GM12878 (cell line): ENCODE results near the gene DNMBP. TPM values are rescaled to one million over a fixed set of nuclear protein-coding genes. Genes with fewer than 3 reads are reported as not detected.

Source experiments
- ATAC-seq: fragments of 200-7000 bp; cut with Tn5 transposase; 3 replicates; pipeline ENCODE4 v1.9.1; 2020; ENCODE audit warnings: mild to moderate bottlenecking, moderate library complexity
- BruUV-seq: library from RNA; stranded (reverse); fragments of 400-500 nt; replicated peaks from 2 replicates; lab custom pipeline; 2021; lab: Mats Ljungman, UMichigan
- CTCF ChIA-PET: fragments of 300-600 bp; sonication (Branson Sonifier 250); formaldehyde crosslinking; extraction: SDS; loops from one replicate; lab custom pipeline; 2021; ENCODE audit warnings: inconsistent platforms; lab: Yijun Ruan, JAX
- POLR2A ChIA-PET: fragments of 350-600 bp; formaldehyde crosslinking; extraction: SDS; loops from one replicate; lab custom pipeline; 2021; ENCODE audit warnings: inconsistent platforms; lab: Charles Lee
- RAD21 ChIA-PET: fragments of 300-600 bp; sonication (Branson Sonifier 250); formaldehyde crosslinking; loops from one replicate; lab custom pipeline; 2023; ENCODE audit warnings: antibody characterized with exemption; ENCODE audit not compliant: unreplicated experiment; lab: Charles Lee
- SMC1A ChIA-PET: fragments of 300-600 bp; sonication (Branson Sonifier 250); formaldehyde crosslinking; loops from one replicate; lab custom pipeline; 2023; ENCODE audit not compliant: unreplicated experiment, uncharacterized antibody; lab: Charles Lee
- DNase-seq: peaks from one replicate; pipeline ENCODE4 v3.0.0-alpha.2; 2011; ENCODE audit warnings: low read depth, low spot score
- FAIRE-seq: peaks from 3 replicates; lab custom pipeline; 2011; peaks lifted over from hg19 to GRCh38; lab: Jason Lieb, UNC
- H2AFZ ChIP-seq: 2 replicates; pipeline ENCODE4 v1.6.0; 2011; ENCODE audit warnings: low read depth, low read length, control low read depth; ENCODE audit not compliant: control insufficient read depth
- H3K27ac ChIP-seq: 2 replicates; pipeline ENCODE4 v1.5.1; 2011; ENCODE audit warnings: control low read depth; ENCODE audit not compliant: control insufficient read depth, insufficient read depth
- H3K27me3 ChIP-seq, 2 experiments: replicated peaks in 1 of 2; 2 replicates each; pipeline versions ENCODE4 v1.6.0 to v1.6.1; 2011; ENCODE audit warnings: low read length in 1 of 2; ENCODE audit not compliant: control insufficient read depth in 2 of 2, insufficient read depth in 2 of 2
- H3K36me3 ChIP-seq, 2 experiments: 2 replicates each; pipeline ENCODE4 v1.5.1; 2011; ENCODE audit warnings: low read length in 1 of 2; ENCODE audit not compliant: control insufficient read depth in 2 of 2, insufficient read depth in 2 of 2
- H3K4me1 ChIP-seq: 2 replicates; pipeline ENCODE4 v1.6.1; 2011; ENCODE audit warnings: mild to moderate bottlenecking, low read length, moderate library complexity, mixed read lengths; ENCODE audit not compliant: control insufficient read depth, insufficient read depth
- H3K4me2 ChIP-seq: 2 replicates; pipeline ENCODE4 v1.6.0; 2011; ENCODE audit warnings: control low read depth; ENCODE audit not compliant: control insufficient read depth, insufficient read depth
- H3K4me3 ChIP-seq: fragments of 200-600 bp; sonication (generic); 2 replicates; pipeline ENCODE4 v1.5.1; 2016
- H3K79me2 ChIP-seq: 2 replicates; pipeline ENCODE4 v1.6.0; 2011; ENCODE audit warnings: low read length; ENCODE audit not compliant: control insufficient read depth, insufficient read depth
- H3K9ac ChIP-seq: 2 replicates; pipeline ENCODE4 v1.8.0; 2011; ENCODE audit warnings: low read length, control low read depth, mixed read lengths; ENCODE audit not compliant: control insufficient read depth, insufficient read depth
- H3K9me3 ChIP-seq: replicated peaks from 3 replicates; pipeline ENCODE4 v1.5.1; 2011; ENCODE audit warnings: mild to moderate bottlenecking, low read length; ENCODE audit not compliant: control insufficient read depth, insufficient read depth
- H4K20me1 ChIP-seq: 2 replicates; pipeline ENCODE4 v1.6.0; 2011; ENCODE audit not compliant: control insufficient read depth, insufficient read depth
- ASH2L ChIP-seq: fragments of 300-600, 200-600 bp; sonication (generic); IDR thresholded peaks from 2 replicates; pipeline ENCODE4 v1.6.1; 2017; ENCODE audit warnings: low read depth, mild to moderate bottlenecking, borderline replicate concordance
- CTCF ChIP-seq, 3 experiments: IDR thresholded peaks in 2 of 3; conservative IDR thresholded peaks in 1 of 3; 2 replicates each; pipeline ENCODE4 v1.5.1; 2011; ENCODE audit warnings: low read depth in 3 of 3, low read length in 3 of 3, mild to moderate bottlenecking in 3 of 3, control low read depth in 2 of 3, moderate library complexity in 2 of 3, inconsistent platforms in 1 of 3, mixed read lengths in 1 of 3; ENCODE audit not compliant: control insufficient read depth in 2 of 3, insufficient read depth in 1 of 3; ENCODE audit errors: extremely low read depth in 1 of 3
- ETV6 ChIP-seq, 2 experiments: fragments of 450-650 bp in 1 of 2; IDR thresholded peaks in 1 of 2; conservative IDR thresholded peaks in 1 of 2; 2 replicates each; pipeline ENCODE4 v1.6.1; 2014; ENCODE audit warnings: antibody characterized with exemption in 1 of 2, borderline replicate concordance in 1 of 2, low read depth in 1 of 2, mild to moderate bottlenecking in 1 of 2, moderate library complexity in 1 of 2
- NBN ChIP-seq: fragments of 450-650 bp; IDR thresholded peaks from 2 replicates; pipeline ENCODE4 v1.6.1; 2016
- TAF1 ChIP-seq: IDR thresholded peaks from 2 replicates; pipeline ENCODE4 v1.6.1; 2011; ENCODE audit warnings: mild to moderate bottlenecking, low read depth, low read length, borderline replicate concordance
- TCF12 ChIP-seq: IDR thresholded peaks from 2 replicates; pipeline ENCODE4 v1.6.1; 2011; ENCODE audit warnings: low read depth, mild to moderate bottlenecking, low read length
- TCF3 ChIP-seq: IDR thresholded peaks from 2 replicates; pipeline ENCODE4 v1.6.1; 2012; ENCODE audit warnings: low read depth, mild to moderate bottlenecking, low read length, borderline replicate concordance; ENCODE audit not compliant: insufficient read depth
- ZNF384 ChIP-seq: IDR thresholded peaks from 2 replicates; pipeline ENCODE4 v1.6.1; 2012; ENCODE audit warnings: low read depth, mild to moderate bottlenecking, low read length, improper control_type of control experiment, borderline replicate concordance
- ZNF687 ChIP-seq: fragments of 450-650 bp; IDR thresholded peaks from 2 replicates; pipeline ENCODE4 v1.6.1; 2017; ENCODE audit warnings: mild to moderate bottlenecking, moderate library complexity
- WGBS: methylation state at CpG from one replicate; pipeline ENCODE4 v1.1.6; 2016; ENCODE audit warnings: low lambda C conversion rate; ENCODE audit not compliant: insufficient replicate concordance, insufficient coverage; ENCODE audit errors: missing lambda C conversion rate; 5-methylcytosine and 5-hydroxymethylcytosine counted together
- in situ Hi-C: fragments of 300-500 bp; cut with MboI; formaldehyde crosslinking; loops from 9 replicates; pipeline ENCODE4 v1.14.3; 2018; ENCODE audit warnings: mixed read lengths
- intact Hi-C: fragments of 100-400 bp; cut with micrococcal nuclease; formaldehyde crosslinking; loops from one replicate; pipeline ENCODE4 v1.14.2; 2022; ENCODE audit not compliant: unreplicated experiment
- polyA plus RNA-seq, 11 experiments: library from polyadenylated mRNA; depleted of rRNA in 4 of 11; unstranded in 6 of 11; stranded (reverse) in 5 of 11; fragments of >200 nt; fragmentation: Nextera tagmentation in 4 of 11; fragmentation: Illumina TruSeq in 1 of 11; extraction: Ambion mirVana in 4 of 11; extraction: Trizol in 1 of 11; gene quantifications; 1 replicate in 1 of 11; 2 replicates in 10 of 11; pipeline versions ENCODE4 v1.2.1 to v1.2.3, GENCODE V29; 2011 to 2016; ENCODE audit warnings: inconsistent platforms in 2 of 11, missing spikeins in 2 of 11, low read depth in 1 of 11
- total RNA-seq, 4 experiments: library from RNA; depleted of rRNA in 3 of 4; stranded (reverse); fragments of >200 nt in 3 of 4; fragmentation: Illumina TruSeq in 1 of 4; extraction: Trizol in 1 of 4; gene quantifications; 2 replicates each; pipeline versions ENCODE4 v1.2.1 to v1.2.3, GENCODE V29; 2013 to 2021
- TF ChIP-seq, protein P1 (sequence below): fragments of 450-650 bp; IDR thresholded peaks from 2 replicates; pipeline ENCODE4 v1.6.1; 2016; ENCODE audit warnings: mild to moderate bottlenecking
- TF ChIP-seq, protein P2 (sequence below): IDR thresholded peaks from 2 replicates; pipeline ENCODE4 v1.6.1; 2011; ENCODE audit warnings: low read depth, mild to moderate bottlenecking, low read length, moderate library complexity, borderline replicate concordance; ENCODE audit errors: extremely low read depth

Gene DNMBP
- total and polyA plus RNA-seq, 10 of the 15 experiments (the other 5 are each of a cell fraction or from before 2014, with no cell fraction given), result 7.1 to 45.0 (median 22.0) TPM

DNA sequence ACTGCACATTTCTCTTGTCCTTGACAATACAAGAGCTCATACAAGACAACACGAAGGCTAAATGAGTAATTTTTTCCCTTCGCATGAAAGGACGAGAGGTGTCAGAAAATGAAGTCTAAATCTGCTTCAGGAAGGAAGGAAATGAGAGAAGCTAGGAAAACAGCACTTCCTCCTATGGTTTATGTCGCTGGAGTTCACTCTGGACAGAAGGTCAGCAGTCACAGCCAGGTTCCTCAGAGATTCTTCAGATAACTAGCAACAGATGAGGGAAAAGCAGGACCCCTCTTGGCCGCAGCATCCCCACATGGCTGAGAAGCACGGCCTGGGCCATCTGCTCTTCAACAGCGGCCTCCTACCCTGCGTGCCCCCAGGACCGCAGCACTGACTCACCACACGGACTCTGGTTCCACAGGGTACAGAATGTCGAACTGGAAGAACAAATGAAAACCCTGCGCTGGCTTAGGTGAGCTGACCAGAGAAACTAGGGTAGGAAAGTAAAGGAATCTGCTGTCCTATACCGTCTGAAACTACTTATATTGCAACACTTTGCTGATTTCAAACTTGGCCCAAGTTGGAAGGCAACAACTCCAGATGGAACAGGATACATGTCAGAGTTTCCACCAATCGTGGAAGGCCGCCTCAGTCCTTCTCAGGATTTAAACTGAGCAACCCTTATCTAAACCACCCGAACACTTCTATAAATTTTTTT, 26.3 kb downstream of the DNMBP start (continued):
- TF ChIP-seq, protein P1, sequence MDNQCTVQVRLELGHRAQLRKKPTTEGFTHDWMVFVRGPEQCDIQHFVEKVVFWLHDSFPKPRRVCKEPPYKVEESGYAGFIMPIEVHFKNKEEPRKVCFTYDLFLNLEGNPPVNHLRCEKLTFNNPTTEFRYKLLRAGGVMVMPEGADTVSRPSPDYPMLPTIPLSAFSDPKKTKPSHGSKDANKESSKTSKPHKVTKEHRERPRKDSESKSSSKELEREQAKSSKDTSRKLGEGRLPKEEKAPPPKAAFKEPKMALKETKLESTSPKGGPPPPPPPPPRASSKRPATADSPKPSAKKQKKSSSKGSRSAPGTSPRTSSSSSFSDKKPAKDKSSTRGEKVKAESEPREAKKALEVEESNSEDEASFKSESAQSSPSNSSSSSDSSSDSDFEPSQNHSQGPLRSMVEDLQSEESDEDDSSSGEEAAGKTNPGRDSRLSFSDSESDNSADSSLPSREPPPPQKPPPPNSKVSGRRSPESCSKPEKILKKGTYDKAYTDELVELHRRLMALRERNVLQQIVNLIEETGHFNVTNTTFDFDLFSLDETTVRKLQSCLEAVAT, result peak; percentile 60; the same call in 1 of the 2 replicates

DNA sequence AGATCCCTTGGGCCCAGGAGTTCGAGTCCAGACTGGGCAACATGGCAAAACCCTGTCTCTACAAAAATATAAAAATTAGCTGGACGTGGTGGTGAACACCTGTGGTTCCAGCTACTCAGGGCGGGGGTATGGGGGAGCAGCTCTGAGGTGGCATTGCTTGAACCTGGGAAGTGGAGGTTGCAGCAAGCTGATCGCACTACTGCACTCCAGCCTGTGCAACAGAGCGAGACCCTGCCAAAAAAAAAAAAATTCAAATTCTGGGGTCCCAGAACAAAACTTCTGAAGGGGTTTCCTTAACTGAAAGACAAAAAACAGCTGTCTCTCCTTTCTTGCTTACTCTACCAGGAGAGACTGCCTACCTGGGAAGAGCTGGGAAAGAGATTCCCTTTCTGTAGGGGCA, 27.0 kb downstream of the DNMBP start:
- H3K9ac ChIP-seq, result peak overlapping the region; percentile 79; the same call in 1 of the 2 replicates
- FAIRE-seq, result no peak
- H3K4me1 ChIP-seq, result peaks cover 66% of the 10 kb centered on the region
- SMC1A ChIA-PET, result interaction anchor here (0.7 to 17.5 kb wide), 6 partner anchors 7 to 137 kb away, joined by 3 to 531 read pairs (median 20); partner anchors contain the start of gene DNMBP
- no peak overlapping the region for H2AFZ ChIP-seq
- peaks cover 0 to 6% of the 10 kb centered on the region in 2 experiments; a peak in 2 of 4 replicates for H3K36me3 ChIP-seq
- POLR2A ChIA-PET, result interaction anchor here (0.8 to 9.5 kb wide), 7 partner anchors 8 to 345 kb away, joined by 3 to 124 read pairs (median 4); partner anchors contain the start of gene DNMBP
- H3K79me2 ChIP-seq, result peaks cover 95% of the 10 kb centered on the region
- peak; percentile 63 for ATAC-seq
- CTCF ChIA-PET, result interaction anchor here (1.2 to 16.3 kb wide), 5 partner anchors 9 to 62 kb away, joined by 4 to 318 read pairs (median 13); partner anchors contain the start of gene DNMBP
- peak overlapping the region; percentile 87 for H3K4me2 ChIP-seq
- peak overlapping the region; percentile 57; the same call in 1 of the 2 replicates for H3K4me3 ChIP-seq
- WGBS, result 3% methylated on average over 4 of the region's 5 CpGs
- no peaks in the 10 kb centered on the region for H3K27me3 ChIP-seq
- no peaks in the 10 kb centered on the region for H3K9me3 ChIP-seq
- in situ Hi-C loops (no loop called here), intact Hi-C loops (no loop called here)
- H3K27ac ChIP-seq, result peak overlapping the region; percentile 90
- DNase-seq, result no peak
- H4K20me1 ChIP-seq, result no peaks in the 10 kb centered on the region
- no TSS peak for BruUV-seq
- RAD21 ChIA-PET, result interaction anchor here (0.7 to 15.1 kb wide), 9 partner anchors 8 to 67 kb away, joined by 3 to 255 read pairs (median 4); partner anchors contain the start of gene DNMBP
- TF ChIP-seq NBN (no peak), ZNF384 (peak; percentile 27; the same call in 1 of the 2 replicates), ASH2L (no peak), TCF12 (0 out of 2 replicates have a peak, but pooled peaks have one; percentile 5), ETV6 (conservative IDR thresholded peaks at IDR 0.05 in 1 of 2, IDR thresholded peaks at IDR 0.05 in 1 of 2; ENCODE audit: borderline replicate concordance in 1 of 2, low read depth in 1 of 2) (no peak), TAF1 (no peak), ZNF687 (no peak), CTCF (IDR thresholded peaks at IDR 0.05 in 2 of 3, conservative IDR thresholded peaks at IDR 0.05 in 1 of 3; ENCODE audit: control insufficient read depth in 2 of 3, extremely low read depth in 1 of 3, insufficient read depth in 1 of 3, low read depth in 3 of 3, low read length in 3 of 3) (no peak), TCF3 (no peak)
- TF ChIP-seq, protein P2, sequence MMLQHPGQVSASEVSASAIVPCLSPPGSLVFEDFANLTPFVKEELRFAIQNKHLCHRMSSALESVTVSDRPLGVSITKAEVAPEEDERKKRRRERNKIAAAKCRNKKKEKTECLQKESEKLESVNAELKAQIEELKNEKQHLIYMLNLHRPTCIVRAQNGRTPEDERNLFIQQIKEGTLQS, result no peak
